Testis (tissue), 3 donors: ENCODE data around the gene CELSR3. TPM values are rescaled to one million over a fixed set of nuclear protein-coding genes. Genes with fewer than 3 reads are reported as not detected.
A peak's percentile ranks its signal among the peaks of the same experiment; 100 is the strongest.

ENCODE experiments used
- DNase-seq: peaks from one replicate; pipeline ENCODE4 v3.0.0-alpha.2; 2019
- H3K27ac ChIP-seq, 2 donors: fragments of 200-600 bp; sonication (generic); one replicate each; pipeline ENCODE4 v1.5.1; 2019
- H3K27me3 ChIP-seq: fragments of 200-600 bp; sonication (generic); one replicate; pipeline ENCODE4 v1.5.1; 2019
- H3K36me3 ChIP-seq: fragments of 200-600 bp; sonication (generic); one replicate; pipeline ENCODE4 v1.5.1; 2017; ENCODE audit warnings: low read depth; ENCODE audit errors: missing control alignments
- H3K4me1 ChIP-seq: fragments of 200-600 bp; sonication (generic); one replicate; pipeline ENCODE4 v1.5.1; 2019
- H3K4me3 ChIP-seq, 2 donors: fragments of 200-600 bp; sonication (generic); one replicate each; pipeline ENCODE4 v1.5.1; 2017 to 2019
- H3K9me3 ChIP-seq: fragments of 200-600 bp; sonication (generic); one replicate; pipeline ENCODE4 v1.5.1; 2017
- CTCF ChIP-seq, 3 experiments: fragments of 450-650 bp in 2 of 3; fragments of 200-600 bp in 1 of 3; sonication (generic) in 1 of 3; IDR thresholded peaks; one replicate each; pipeline ENCODE4 v1.5.1; 2016 to 2019; ENCODE audit warnings: antibody characterized with exemption in 3 of 3, mild to moderate bottlenecking in 2 of 3, moderate library complexity in 1 of 3
- POLR2A ChIP-seq: fragments of 450-650 bp; IDR thresholded peaks from one replicate; pipeline ENCODE4 v1.6.1; 2017; ENCODE audit warnings: antibody characterized with exemption, mild to moderate bottlenecking, moderate library complexity
- WGBS, 2 donors: methylation state at CpG; one replicate each; pipeline ENCODE4 v1.1.5; 2018; 5-methylcytosine and 5-hydroxymethylcytosine counted together
- intact Hi-C: fragments of 100-400 bp; cut with DNase I; formaldehyde crosslinking; loops from one replicate; pipeline ENCODE4 v1.15.1; 2023; ENCODE audit warnings: low total_unique reads
- polyA plus RNA-seq: library from polyadenylated mRNA; stranded (reverse); fragments of 350-450 nt; fragmentation: Illumina TruSeq; extraction: RNeasy Lipid Tissue Mini Kit (QIAGEN cat#74804); gene quantifications from one replicate; pipeline ENCODE4 v1.2.3, GENCODE V29; 2014; ENCODE audit warnings: low read depth, low replicate concordance; ENCODE audit not compliant: insufficient read depth
- total RNA-seq, 2 donors: library from RNA; depleted of rRNA; stranded (reverse); fragments of >200 nt; gene quantifications; one replicate each; pipeline ENCODE4 v1.2.3, GENCODE V29; 2016

CELSR3 gene
- total and polyA plus RNA-seq, 3 donors from 2014 or later, result 13.5 to 17.5 (median 14.3) TPM

- no peaks in the 10 kb centered on the region for H3K27me3 ChIP-seq
- H3K27ac ChIP-seq, result no peak overlapping the region
- H3K36me3 ChIP-seq, result no peaks in the 10 kb centered on the region
- H3K4me1 ChIP-seq, result peaks cover 24% of the 10 kb centered on the region
- no peak overlapping the region for H3K4me3 ChIP-seq
- WGBS, 2 donors, result 51 to 88% methylated on average over 2 of the region's 2 CpGs
- intact Hi-C loops, result no loop called here
- no peak for DNase-seq
- H3K9me3 ChIP-seq, result no peaks in the 10 kb centered on the region
- TF ChIP-seq CTCF (IDR thresholded peaks at IDR 0.05), result no peak
- no peak for TF ChIP-seq POLR2A
Observed at GRCh38 chr3:48601622-48601994, 61.1 kb downstream of the CELSR3 start.

GRCh38 chr3:48600711-48601621 lies 61.7 kb downstream of the CELSR3 start:
- Histone ChIP-seq H3K9me3 (no peaks in the 10 kb centered on the region), H3K4me3 (no peak overlapping the region), H3K4me1 (peaks cover 24% of the 10 kb centered on the region), H3K27ac (no peak overlapping the region), H3K36me3 (no peaks in the 10 kb centered on the region), H3K27me3 (no peaks in the 10 kb centered on the region)
- WGBS, 2 donors, result 92 to 100% methylated on average over 6 to 19 of the region's 19 CpGs
- intact Hi-C loops, result no loop called here
- DNase-seq, result no peak
- TF ChIP-seq POLR2A (no peak), CTCF (IDR thresholded peaks at IDR 0.05) (no peak)

- WGBS, 2 donors, result 91 to 95% methylated on average over 12 of the region's 12 CpGs
- H3K36me3 ChIP-seq, result no peaks in the 10 kb centered on the region
- no peaks in the 10 kb centered on the region for H3K27me3 ChIP-seq
- DNase-seq, result no peak
- H3K4me1 ChIP-seq, result peaks cover 33% of the 10 kb centered on the region
- H3K27ac ChIP-seq, result peak overlapping the region in 1 of 2 donors; percentile 75
- intact Hi-C loops, result no loop called here
- TF ChIP-seq POLR2A, result no peak
- TF ChIP-seq CTCF (IDR thresholded peaks at IDR 0.05), result no peak
- H3K4me3 ChIP-seq, result no peak overlapping the region
- no peaks in the 10 kb centered on the region for H3K9me3 ChIP-seq
Observed at GRCh38 chr3:48599509-48600285, 63.0 kb downstream of the CELSR3 start.

- no peaks in the 10 kb centered on the region for H3K27me3 ChIP-seq
- no peaks in the 10 kb centered on the region for H3K36me3 ChIP-seq
- peak overlapping the region; percentile 14 to 75 for H3K27ac ChIP-seq
- no peak overlapping the region for H3K4me3 ChIP-seq
- 60 to 62% methylated on average over 10 to 11 of the region's 11 CpGs for WGBS, 2 donors
- TF ChIP-seq CTCF (IDR thresholded peaks at IDR 0.05) (no peak), POLR2A (no peak)
- peak; percentile 32 for DNase-seq
- intact Hi-C loops, result no loop called here
- H3K4me1 ChIP-seq, result peaks cover 33% of the 10 kb centered on the region
- H3K9me3 ChIP-seq, result no peaks in the 10 kb centered on the region
Observed at GRCh38 chr3:48599077-48599501, 63.6 kb downstream of the CELSR3 start.
